GM12875 (cell line): ENCODE data around the gene COX5B.
"Not testable (repeated sequence)": the region's sequence is repeated elsewhere in the genome, so short reads cannot be mapped to it uniquely, and the experiment has no call there.

Source experiments
- H3K4me3 ChIP-seq: one replicate; pipeline ENCODE4 v1.5.1; 2011; ENCODE audit warnings: low read depth, low read length, control low read depth
- TF ChIP-seq, protein P1 (sequence below): IDR thresholded peaks from 2 replicates; pipeline ENCODE4 v1.5.1; 2011; ENCODE audit warnings: low read depth, mild to moderate bottlenecking, control low read depth, inconsistent platforms, low read length, moderate library complexity, borderline replicate concordance; ENCODE audit not compliant: insufficient read depth

The COX5B gene

GRCh38 chr2:97673915-97674283 lies 28.0 kb downstream of the COX5B start:
- TF ChIP-seq, protein P1, sequence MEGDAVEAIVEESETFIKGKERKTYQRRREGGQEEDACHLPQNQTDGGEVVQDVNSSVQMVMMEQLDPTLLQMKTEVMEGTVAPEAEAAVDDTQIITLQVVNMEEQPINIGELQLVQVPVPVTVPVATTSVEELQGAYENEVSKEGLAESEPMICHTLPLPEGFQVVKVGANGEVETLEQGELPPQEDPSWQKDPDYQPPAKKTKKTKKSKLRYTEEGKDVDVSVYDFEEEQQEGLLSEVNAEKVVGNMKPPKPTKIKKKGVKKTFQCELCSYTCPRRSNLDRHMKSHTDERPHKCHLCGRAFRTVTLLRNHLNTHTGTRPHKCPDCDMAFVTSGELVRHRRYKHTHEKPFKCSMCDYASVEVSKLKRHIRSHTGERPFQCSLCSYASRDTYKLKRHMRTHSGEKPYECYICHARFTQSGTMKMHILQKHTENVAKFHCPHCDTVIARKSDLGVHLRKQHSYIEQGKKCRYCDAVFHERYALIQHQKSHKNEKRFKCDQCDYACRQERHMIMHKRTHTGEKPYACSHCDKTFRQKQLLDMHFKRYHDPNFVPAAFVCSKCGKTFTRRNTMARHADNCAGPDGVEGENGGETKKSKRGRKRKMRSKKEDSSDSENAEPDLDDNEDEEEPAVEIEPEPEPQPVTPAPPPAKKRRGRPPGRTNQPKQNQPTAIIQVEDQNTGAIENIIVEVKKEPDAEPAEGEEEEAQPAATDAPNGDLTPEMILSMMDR, result no peak
- no peak overlapping the region for H3K4me3 ChIP-seq

DNA sequence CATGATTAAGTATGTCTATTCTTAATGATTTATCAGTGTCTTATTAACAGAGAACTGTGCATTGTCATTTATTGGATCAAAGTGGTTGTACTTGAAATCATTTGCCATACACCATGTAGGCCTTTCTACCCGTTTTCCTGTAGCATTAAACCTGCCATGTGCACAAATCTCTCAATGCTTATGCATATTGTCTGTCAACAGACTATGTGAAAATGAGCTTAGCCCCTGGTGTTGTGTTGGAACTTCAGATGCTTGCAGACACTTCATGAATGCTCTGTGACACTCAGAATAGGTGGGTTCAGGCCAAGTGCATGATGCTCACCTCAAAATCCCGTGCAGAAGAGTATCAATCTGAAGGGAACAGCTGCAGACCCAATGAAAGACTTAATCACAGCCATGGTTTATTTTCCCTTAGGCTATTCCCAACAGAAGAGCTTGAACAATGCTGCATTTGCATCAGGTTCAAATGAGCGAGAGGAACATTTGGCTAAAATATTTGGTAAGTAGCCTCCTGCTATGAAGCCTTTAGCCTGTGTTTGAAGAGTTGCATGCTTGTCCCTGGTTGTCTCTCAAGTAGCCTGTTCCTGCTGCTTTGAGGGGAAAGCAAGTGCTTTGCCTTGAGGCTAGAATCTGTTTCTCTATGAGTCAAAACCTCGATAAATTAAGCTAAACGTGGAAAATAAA lies 29.7 kb downstream of the COX5B start:
- TF ChIP-seq, protein P1, result no peak

GRCh38 chr2:97676620-97677019 lies 30.8 kb downstream of the COX5B start:
- H3K4me3 ChIP-seq, result no peak overlapping the region
- TF ChIP-seq, protein P1, result no peak

More for the DNA sequence above, 29.7 kb downstream of the COX5B start:
- no peak overlapping the region for H3K4me3 ChIP-seq

DNA sequence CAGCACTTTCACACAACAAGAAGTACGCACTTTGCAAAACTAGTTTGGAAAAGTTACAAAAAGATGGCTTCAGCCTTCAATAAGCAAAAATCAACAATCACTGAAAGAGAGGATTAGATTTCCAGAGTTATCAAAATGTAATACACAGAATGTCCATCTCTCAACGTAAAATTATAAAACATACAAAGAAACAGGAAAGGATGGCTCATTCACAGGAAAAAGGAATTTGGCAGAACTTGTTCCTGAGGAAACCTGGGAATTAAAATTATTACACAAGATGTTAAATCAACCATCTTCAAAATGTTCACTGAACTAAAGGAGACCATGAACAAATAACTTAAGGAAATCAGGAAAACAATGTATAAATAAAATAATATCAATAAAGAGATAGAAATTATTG lies 31.6 kb downstream of the COX5B start:
- TF ChIP-seq, protein P1, result no peak
- no peak overlapping the region for H3K4me3 ChIP-seq

GRCh38 chr2:97678298-97678697 lies 32.4 kb downstream of the COX5B start:
- TF ChIP-seq, protein P1, result no peak
- H3K4me3 ChIP-seq, result no peak overlapping the region

GRCh38 chr2:97687235-97687634 lies 41.4 kb downstream of the COX5B start:
- H3K4me3 ChIP-seq, result not testable (repeated sequence)

DNA sequence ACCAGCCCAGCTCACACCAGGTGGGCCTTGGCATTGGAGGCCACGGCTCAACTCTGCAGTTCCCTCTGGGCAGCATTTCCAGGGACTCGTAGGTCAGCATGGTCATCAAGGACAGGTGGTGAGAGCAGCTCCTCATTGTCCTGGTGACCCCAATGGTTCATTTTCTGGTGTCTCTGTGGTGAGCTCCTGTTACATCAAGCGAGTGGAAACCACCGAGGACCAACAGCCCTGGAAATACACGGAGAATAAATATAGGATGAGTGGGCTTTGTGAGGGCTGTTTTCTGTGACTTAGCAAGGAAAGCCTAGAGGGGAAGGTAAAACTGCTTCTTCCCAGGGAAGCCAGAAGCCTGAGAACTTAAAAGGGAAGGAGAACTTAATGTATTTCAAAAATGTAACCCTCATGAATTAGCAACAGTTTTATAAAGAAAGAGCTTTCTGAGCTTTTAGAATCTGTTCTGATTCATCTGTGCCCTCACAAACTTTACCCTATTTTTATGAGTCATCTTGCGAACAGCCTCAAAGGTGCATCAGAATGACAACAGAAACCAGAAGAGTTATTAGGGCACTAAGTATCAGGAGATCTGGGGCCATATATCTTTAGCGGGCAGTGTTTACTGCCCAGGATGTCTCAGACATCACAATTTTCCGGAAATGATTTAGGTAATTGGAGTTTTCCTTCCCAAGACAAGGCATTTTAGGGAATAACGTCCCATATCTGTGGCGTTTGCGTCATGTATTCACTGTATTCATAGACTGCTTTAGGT lies 42.4 kb downstream of the COX5B start:
- H3K4me3 ChIP-seq, result no peak overlapping the region
- TF ChIP-seq, protein P1, result no peak
